ENCODE data around the gene RASAL2. TPM values are rescaled to one million over a fixed set of nuclear protein-coding genes. Genes with fewer than 3 reads are reported as not detected.
"Not testable (repeated sequence)": the region's sequence is repeated elsewhere in the genome, so short reads cannot be mapped to it uniquely, and the experiment has no call there.

RASAL2 gene
- polyA plus RNA-seq, 1 donor: 17.0 TPM

GRCh38 chr1:178224358-178224757, 130.5 kb downstream of the RASAL2 start:
- no peaks in the 10 kb centered on the region for H3K36me3 ChIP-seq (ENCODE audit: control insufficient read depth, insufficient read depth, low read length)
- 58% methylated on average over 3 of the region's 4 CpGs for WGBS (ENCODE audit: insufficient coverage, low lambda C conversion rate)
- H3K4me1 ChIP-seq (ENCODE audit: control insufficient read depth, insufficient read depth, low read length): peaks cover 4% of the 10 kb centered on the region
- no peak overlapping the region for H3K27ac ChIP-seq (ENCODE audit: low read length)
- H3K4me3 ChIP-seq (ENCODE audit: low read length): no peak overlapping the region
- DNase-seq: peak in 1 of 2 donors; percentile 37
- no peaks in the 10 kb centered on the region for H3K9me3 ChIP-seq (ENCODE audit: control insufficient read depth, low read depth, low read length)
- H3K27me3 ChIP-seq (ENCODE audit: control insufficient read depth, insufficient read depth, low read length): no peaks in the 10 kb centered on the region

GRCh38 chr1:178230881-178231409, 137.0 kb downstream of the RASAL2 start:
- Histone ChIP-seq H3K36me3 (ENCODE audit: control insufficient read depth, insufficient read depth, low read length) (no peaks in the 10 kb centered on the region), H3K4me1 (ENCODE audit: control insufficient read depth, insufficient read depth, low read length) (no peaks in the 10 kb centered on the region), H3K9me3 (ENCODE audit: control insufficient read depth, low read depth, low read length) (no peaks in the 10 kb centered on the region), H3K27ac (ENCODE audit: low read length) (no peak overlapping the region), H3K27me3 (ENCODE audit: control insufficient read depth, insufficient read depth, low read length) (no peaks in the 10 kb centered on the region), H3K4me3 (ENCODE audit: low read length) (no peak overlapping the region)
- 100% methylated on average over 1 of the region's 5 CpGs for WGBS (ENCODE audit: insufficient coverage, low lambda C conversion rate)
- no peak for DNase-seq

GRCh38 chr1:178232108-178232507, 138.2 kb downstream of the RASAL2 start:
- DNase-seq: no peak
- Histone ChIP-seq H3K4me1 (ENCODE audit: control insufficient read depth, insufficient read depth, low read length) (no peaks in the 10 kb centered on the region), H3K27ac (ENCODE audit: low read length) (no peak overlapping the region), H3K4me3 (ENCODE audit: low read length) (no peak overlapping the region), H3K27me3 (ENCODE audit: control insufficient read depth, insufficient read depth, low read length) (no peaks in the 10 kb centered on the region), H3K9me3 (ENCODE audit: control insufficient read depth, low read depth, low read length) (no peaks in the 10 kb centered on the region), H3K36me3 (ENCODE audit: control insufficient read depth, insufficient read depth, low read length) (no peaks in the 10 kb centered on the region)

- H3K4me3 ChIP-seq (ENCODE audit: low read length): no peak overlapping the region
- no CpG with 5 or more reads among the region's 3 CpGs for WGBS (ENCODE audit: insufficient coverage, low lambda C conversion rate)
- DNase-seq: no peak
These were observed 139.0 kb downstream of the RASAL2 start for GRCh38 chr1:178232949-178233348.

GRCh38 chr1:178237121-178237520, 143.2 kb downstream of the RASAL2 start:
- Histone ChIP-seq H3K9me3 (ENCODE audit: control insufficient read depth, low read depth, low read length) (no peaks in the 10 kb centered on the region), H3K4me3 (ENCODE audit: low read length) (no peak overlapping the region), H3K4me1 (ENCODE audit: control insufficient read depth, insufficient read depth, low read length) (no peaks in the 10 kb centered on the region), H3K27ac (ENCODE audit: low read length) (no peak overlapping the region), H3K36me3 (ENCODE audit: control insufficient read depth, insufficient read depth, low read length) (no peaks in the 10 kb centered on the region), H3K27me3 (ENCODE audit: control insufficient read depth, insufficient read depth, low read length) (no peaks in the 10 kb centered on the region)
- WGBS (ENCODE audit: insufficient coverage, low lambda C conversion rate): no CpG with 5 or more reads among the region's 2 CpGs
- no peak for DNase-seq

More at GRCh38 chr1:178232949-178233348, 139.0 kb downstream of the RASAL2 start:
- Histone ChIP-seq H3K4me1 (ENCODE audit: control insufficient read depth, insufficient read depth, low read length) (no peaks in the 10 kb centered on the region), H3K9me3 (ENCODE audit: control insufficient read depth, low read depth, low read length) (no peaks in the 10 kb centered on the region), H3K27me3 (ENCODE audit: control insufficient read depth, insufficient read depth, low read length) (no peaks in the 10 kb centered on the region), H3K27ac (ENCODE audit: low read length) (no peak overlapping the region), H3K36me3 (ENCODE audit: control insufficient read depth, insufficient read depth, low read length) (no peaks in the 10 kb centered on the region)

GRCh38 chr1:178238722-178239510, 145.0 kb downstream of the RASAL2 start:
- H3K27me3 ChIP-seq (ENCODE audit: control insufficient read depth, insufficient read depth, low read length): no peaks in the 10 kb centered on the region
- H3K36me3 ChIP-seq (ENCODE audit: control insufficient read depth, insufficient read depth, low read length): no peaks in the 10 kb centered on the region
- no peak for DNase-seq
- no peak overlapping the region for H3K27ac ChIP-seq (ENCODE audit: low read length)
- no peaks in the 10 kb centered on the region for H3K4me1 ChIP-seq (ENCODE audit: control insufficient read depth, insufficient read depth, low read length)
- WGBS (ENCODE audit: insufficient coverage, low lambda C conversion rate): no CpG with 5 or more reads among the region's 1 CpG
- no peaks in the 10 kb centered on the region for H3K9me3 ChIP-seq (ENCODE audit: control insufficient read depth, low read depth, low read length)
- H3K4me3 ChIP-seq (ENCODE audit: low read length): no peak overlapping the region

GRCh38 chr1:178241057-178241456, 147.2 kb downstream of the RASAL2 start:
- no peaks in the 10 kb centered on the region for H3K4me1 ChIP-seq (ENCODE audit: control insufficient read depth, insufficient read depth, low read length)
- H3K27ac ChIP-seq (ENCODE audit: low read length): no peak overlapping the region
- peaks cover 3% of the 10 kb centered on the region for H3K9me3 ChIP-seq (ENCODE audit: control insufficient read depth, low read depth, low read length)
- DNase-seq: no peak
- H3K27me3 ChIP-seq (ENCODE audit: control insufficient read depth, insufficient read depth, low read length): no peaks in the 10 kb centered on the region
- H3K36me3 ChIP-seq (ENCODE audit: control insufficient read depth, insufficient read depth, low read length): no peaks in the 10 kb centered on the region
- no peak overlapping the region for H3K4me3 ChIP-seq (ENCODE audit: low read length)
- no CpG with 5 or more reads among the region's 1 CpG for WGBS (ENCODE audit: insufficient coverage, low lambda C conversion rate)

- no peaks in the 10 kb centered on the region for H3K27me3 ChIP-seq (ENCODE audit: control insufficient read depth, insufficient read depth, low read length)
- H3K9me3 ChIP-seq (ENCODE audit: control insufficient read depth, low read depth, low read length): peaks cover 3% of the 10 kb centered on the region
- DNase-seq: no peak
- no peak overlapping the region for H3K4me3 ChIP-seq (ENCODE audit: low read length)
- no peaks in the 10 kb centered on the region for H3K36me3 ChIP-seq (ENCODE audit: control insufficient read depth, insufficient read depth, low read length)
- H3K27ac ChIP-seq (ENCODE audit: low read length): no peak overlapping the region
- no peaks in the 10 kb centered on the region for H3K4me1 ChIP-seq (ENCODE audit: control insufficient read depth, insufficient read depth, low read length)
These were observed 147.9 kb downstream of the RASAL2 start for GRCh38 chr1:178241837-178242236.

GRCh38 chr1:178243119-178243518, 149.2 kb downstream of the RASAL2 start:
- no CpG with 5 or more reads among the region's 1 CpG for WGBS (ENCODE audit: insufficient coverage, low lambda C conversion rate)
- DNase-seq: no peak

GRCh38 chr1:178243890-178244289, 150.0 kb downstream of the RASAL2 start:
- no peaks in the 10 kb centered on the region for H3K4me1 ChIP-seq (ENCODE audit: control insufficient read depth, insufficient read depth, low read length)
- H3K9me3 ChIP-seq (ENCODE audit: control insufficient read depth, low read depth, low read length): peaks cover 3% of the 10 kb centered on the region
- no peak overlapping the region for H3K4me3 ChIP-seq (ENCODE audit: low read length)
- H3K27ac ChIP-seq (ENCODE audit: low read length): no peak overlapping the region
- H3K27me3 ChIP-seq (ENCODE audit: control insufficient read depth, insufficient read depth, low read length): no peaks in the 10 kb centered on the region
- WGBS (ENCODE audit: insufficient coverage, low lambda C conversion rate): 100% methylated on average over 1 of the region's 2 CpGs
- no peak for DNase-seq
- H3K36me3 ChIP-seq (ENCODE audit: control insufficient read depth, insufficient read depth, low read length): no peaks in the 10 kb centered on the region

More at GRCh38 chr1:178243119-178243518, 149.2 kb downstream of the RASAL2 start:
- H3K27me3 ChIP-seq (ENCODE audit: control insufficient read depth, insufficient read depth, low read length): no peaks in the 10 kb centered on the region
- H3K27ac ChIP-seq (ENCODE audit: low read length): no peak overlapping the region
- H3K4me1 ChIP-seq (ENCODE audit: control insufficient read depth, insufficient read depth, low read length): no peaks in the 10 kb centered on the region
- no peaks in the 10 kb centered on the region for H3K36me3 ChIP-seq (ENCODE audit: control insufficient read depth, insufficient read depth, low read length)
- peaks cover 3% of the 10 kb centered on the region for H3K9me3 ChIP-seq (ENCODE audit: control insufficient read depth, low read depth, low read length)
- no peak overlapping the region for H3K4me3 ChIP-seq (ENCODE audit: low read length)

GRCh38 chr1:178248284-178248683, 154.4 kb downstream of the RASAL2 start:
- DNase-seq; H3K9me3 ChIP-seq (ENCODE audit: control insufficient read depth, low read depth, low read length); H3K4me1 ChIP-seq (ENCODE audit: control insufficient read depth, insufficient read depth, low read length); H3K4me3 ChIP-seq (ENCODE audit: low read length); H3K27me3 ChIP-seq (ENCODE audit: control insufficient read depth, insufficient read depth, low read length); H3K36me3 ChIP-seq (ENCODE audit: control insufficient read depth, insufficient read depth, low read length); H3K27ac ChIP-seq (ENCODE audit: low read length): not testable (repeated sequence)
- WGBS (ENCODE audit: insufficient coverage, low lambda C conversion rate): 100% methylated on average over 1 of the region's 3 CpGs
